B cell (primary cell): Measurements from ENCODE around the gene OTOF.

Experiments used
- CTCF ChIP-seq: fragments of 200-600 bp; IDR thresholded peaks from one replicate; pipeline ENCODE4 v1.8.0; 2022; ENCODE audit warnings: antibody characterized with exemption, mild to moderate bottlenecking
- EZH2 ChIP-seq: IDR thresholded peaks from 2 replicates; pipeline ENCODE4 v1.6.1; 2012; ENCODE audit warnings: borderline replicate concordance, low read depth, mild to moderate bottlenecking, moderate library complexity, low read length; ENCODE audit not compliant: insufficient read depth, poor library complexity, severe bottlenecking

GRCh38 chr2:26479131-26479788, 1.3 kb upstream of the OTOF start:
- TF ChIP-seq EZH2 (no peak), CTCF (no peak)
